Measurements from ENCODE around the gene FAM136A.
A peak's percentile ranks its signal among the peaks of the same experiment; 100 is the strongest.
"Not testable (repeated sequence)": the region's sequence is repeated elsewhere in the genome, so short reads cannot be mapped to it uniquely, and the experiment has no call there.

Gene FAM136A

DNA sequence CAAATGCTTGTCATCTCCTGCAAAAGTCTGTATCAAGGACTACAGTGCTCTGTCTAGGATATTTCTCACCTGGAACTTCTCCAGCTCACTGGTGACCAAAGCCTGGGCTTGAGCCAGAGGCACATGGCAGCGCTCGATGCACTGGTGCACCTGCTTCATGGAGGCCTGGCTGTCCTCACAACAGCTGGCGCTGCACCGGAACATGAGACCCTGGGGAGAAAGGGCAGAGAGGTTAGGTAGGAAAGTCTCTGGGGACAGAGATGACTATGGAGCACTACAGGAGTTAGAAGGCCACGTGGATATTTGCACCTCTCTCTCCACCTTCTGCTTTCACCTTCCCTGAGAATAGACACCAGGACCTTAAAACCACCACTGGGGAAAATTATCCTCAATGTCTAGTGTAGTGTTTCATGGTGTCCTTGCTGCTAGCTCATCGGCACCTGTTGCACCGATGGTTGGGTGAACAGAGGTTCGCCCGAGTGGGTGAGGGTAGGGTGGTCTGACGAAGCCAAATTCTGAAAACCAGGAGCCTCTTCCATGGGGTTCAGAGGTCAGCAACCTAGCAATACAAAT lies 1.0 kb downstream of the FAM136A start:
- no peak for DNase-seq (ENCODE audit: low read depth)
- TF ChIP-seq, protein P1, sequence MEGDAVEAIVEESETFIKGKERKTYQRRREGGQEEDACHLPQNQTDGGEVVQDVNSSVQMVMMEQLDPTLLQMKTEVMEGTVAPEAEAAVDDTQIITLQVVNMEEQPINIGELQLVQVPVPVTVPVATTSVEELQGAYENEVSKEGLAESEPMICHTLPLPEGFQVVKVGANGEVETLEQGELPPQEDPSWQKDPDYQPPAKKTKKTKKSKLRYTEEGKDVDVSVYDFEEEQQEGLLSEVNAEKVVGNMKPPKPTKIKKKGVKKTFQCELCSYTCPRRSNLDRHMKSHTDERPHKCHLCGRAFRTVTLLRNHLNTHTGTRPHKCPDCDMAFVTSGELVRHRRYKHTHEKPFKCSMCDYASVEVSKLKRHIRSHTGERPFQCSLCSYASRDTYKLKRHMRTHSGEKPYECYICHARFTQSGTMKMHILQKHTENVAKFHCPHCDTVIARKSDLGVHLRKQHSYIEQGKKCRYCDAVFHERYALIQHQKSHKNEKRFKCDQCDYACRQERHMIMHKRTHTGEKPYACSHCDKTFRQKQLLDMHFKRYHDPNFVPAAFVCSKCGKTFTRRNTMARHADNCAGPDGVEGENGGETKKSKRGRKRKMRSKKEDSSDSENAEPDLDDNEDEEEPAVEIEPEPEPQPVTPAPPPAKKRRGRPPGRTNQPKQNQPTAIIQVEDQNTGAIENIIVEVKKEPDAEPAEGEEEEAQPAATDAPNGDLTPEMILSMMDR (IDR thresholded peaks at IDR 0.05; ENCODE audit: low read length, missing control alignments): no peak
- peak overlapping the region; percentile 66 for H3K4me3 ChIP-seq (replicated peaks; ENCODE audit: low read depth, low read length)

DNA sequence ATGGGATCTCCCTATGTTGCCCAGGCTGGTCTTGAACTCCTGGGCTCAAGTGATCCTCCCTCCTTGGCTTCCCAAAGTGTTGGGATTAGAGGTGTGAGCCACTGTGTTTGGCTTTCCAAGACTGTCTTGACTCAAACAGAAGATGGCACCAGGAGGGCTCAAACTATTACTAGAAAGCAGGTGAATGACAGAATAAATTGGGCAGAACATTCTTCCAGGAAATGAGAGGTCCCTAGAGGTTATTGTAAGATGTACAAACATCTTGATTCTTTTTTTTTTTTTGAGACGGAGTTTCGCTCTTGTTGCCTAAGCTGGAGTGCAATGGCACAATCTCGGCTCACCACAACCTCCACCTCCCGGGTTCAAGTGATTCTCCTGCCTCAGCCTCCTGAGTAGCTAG lies 4.0 kb downstream of the FAM136A start:
- H3K4me3 ChIP-seq (replicated peaks; ENCODE audit: low read depth, low read length): not testable (repeated sequence)

DNA sequence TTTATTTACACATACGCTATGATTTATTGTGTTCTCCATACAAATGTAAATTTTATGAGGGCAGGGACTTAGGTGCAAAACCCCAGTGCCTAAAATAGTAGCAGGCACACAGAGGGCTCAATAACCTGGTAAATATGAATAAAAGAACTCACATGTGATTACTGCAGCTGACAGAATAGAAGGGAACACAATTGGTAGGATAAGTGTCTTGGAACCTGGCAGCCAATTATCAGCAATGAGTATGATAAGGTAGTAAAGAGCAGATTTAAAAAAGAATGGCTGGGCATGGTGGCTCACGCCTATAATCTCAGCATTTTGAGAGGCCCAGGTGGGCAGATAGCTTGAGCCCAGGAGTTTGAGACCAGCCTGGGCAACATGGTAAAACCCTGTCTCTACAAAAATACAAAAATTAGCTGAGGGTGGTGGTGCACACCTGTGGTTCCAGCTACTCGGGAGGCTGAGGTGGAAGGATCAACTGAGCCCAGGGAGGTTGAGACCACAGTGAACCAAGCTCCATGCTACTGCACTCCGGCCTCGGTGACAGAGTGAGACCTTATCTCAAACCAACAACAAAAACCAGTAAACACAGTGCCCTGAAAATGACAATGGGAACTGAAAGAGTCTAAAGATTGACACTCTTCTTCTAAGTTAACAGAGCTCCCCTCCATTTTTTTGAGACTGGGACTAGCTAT lies 18.2 kb downstream of the FAM136A start:
- no peak overlapping the region for H3K4me3 ChIP-seq (replicated peaks; ENCODE audit: low read depth, low read length)
- no peak for DNase-seq (ENCODE audit: low read depth)
- TF ChIP-seq, protein P1 (IDR thresholded peaks at IDR 0.05; ENCODE audit: low read length, missing control alignments): no peak

More for the DNA sequence above, 4.0 kb downstream of the FAM136A start:
- not testable (repeated sequence) for DNase-seq (ENCODE audit: low read depth)

- TF ChIP-seq, protein P1 (IDR thresholded peaks at IDR 0.05; ENCODE audit: low read length, missing control alignments): no peak
- no peak overlapping the region for H3K4me3 ChIP-seq (replicated peaks; ENCODE audit: low read depth, low read length)
- no peak for DNase-seq (ENCODE audit: low read depth)
These were observed 19.4 kb downstream of the FAM136A start for GRCh38 chr2:70282439-70282838.

GRCh38 chr2:70280242-70280798 lies 21.5 kb downstream of the FAM136A start:
- no peak for DNase-seq (ENCODE audit: low read depth)
- H3K4me3 ChIP-seq (replicated peaks; ENCODE audit: low read depth, low read length): no peak overlapping the region
- TF ChIP-seq, protein P1 (IDR thresholded peaks at IDR 0.05; ENCODE audit: low read length, missing control alignments): no peak

- DNase-seq (ENCODE audit: low read depth): no peak
- no peak overlapping the region for H3K4me3 ChIP-seq (replicated peaks; ENCODE audit: low read depth, low read length)
- TF ChIP-seq, protein P1 (IDR thresholded peaks at IDR 0.05; ENCODE audit: low read length, missing control alignments): no peak
These were observed 31.5 kb downstream of the FAM136A start for GRCh38 chr2:70270323-70270722.

- not testable (repeated sequence) for H3K4me3 ChIP-seq (replicated peaks; ENCODE audit: low read depth, low read length); DNase-seq (ENCODE audit: low read depth)
These were observed 32.2 kb downstream of the FAM136A start for GRCh38 chr2:70269422-70270302.

DNA sequence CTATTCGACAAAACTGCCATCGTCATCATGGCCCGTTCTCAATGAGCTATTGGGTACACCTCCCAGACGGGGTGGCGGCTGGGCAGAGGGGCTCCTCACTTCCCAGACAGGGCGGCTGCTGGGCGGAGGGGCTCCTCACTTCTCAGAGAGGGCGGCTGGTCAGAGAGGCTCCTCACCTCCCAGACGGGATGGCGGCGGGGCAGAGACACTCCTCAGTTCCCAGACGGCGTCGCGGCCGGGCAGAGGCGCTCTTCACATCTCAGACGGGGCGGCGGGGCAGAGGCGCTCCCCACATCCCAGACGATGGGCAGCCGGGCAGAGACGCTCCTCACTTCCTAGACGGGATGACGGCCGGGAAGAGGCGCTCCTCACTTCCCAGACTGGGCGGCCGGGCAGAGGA lies 34.9 kb downstream of the FAM136A start:
- H3K4me3 ChIP-seq (replicated peaks; ENCODE audit: low read depth, low read length); DNase-seq (ENCODE audit: low read depth): not testable (repeated sequence)

All from fibroblast of pulmonary artery (primary cell).